Pancreas (tissue), 10 donors: Measurements from ENCODE around the gene DSCAM. TPM values are rescaled to one million over a fixed set of nuclear protein-coding genes. Genes with fewer than 3 reads are reported as not detected.

Experiments used
- ATAC-seq, 4 donors: fragments of 200-7000 bp; cut with Tn5 transposase; one replicate each; pipeline versions ENCODE4 v1.8.0 to v1.9.1; 2020; ENCODE audit warnings: mild to moderate bottlenecking in 4 of 4, moderate library complexity in 4 of 4
- DNase-seq, 6 donors: peaks; one replicate each; pipeline ENCODE4 v3.0.0-alpha.2; 2020
- FAIRE-seq: peaks from 2 replicates; lab custom pipeline; 2012; peaks lifted over from hg19 to GRCh38; lab: Jason Lieb, UNC
- H3K27ac ChIP-seq, 4 donors: fragments of 200-600 bp; sonication (generic); 1 replicate in 3 of 4; 2 replicates in 1 of 4; pipeline versions ENCODE4 v1.5.0 to v1.8.0; 2020
- H3K27me3 ChIP-seq, 4 donors: fragments of 200-600 bp; one replicate each; pipeline ENCODE4 v1.8.0; 2021
- H3K36me3 ChIP-seq, 3 donors: fragments of 200-600 bp; sonication (generic) in 1 of 3; one replicate each; pipeline versions ENCODE4 v1.5.0 to v1.8.0; 2020 to 2021
- H3K4me1 ChIP-seq, 3 donors: fragments of 200-600 bp; one replicate each; pipeline ENCODE4 v1.8.0; 2021
- H3K4me3 ChIP-seq, 4 donors: fragments of 200-600 bp; sonication (generic) in 2 of 4; one replicate each; pipeline versions ENCODE4 v1.5.0 to v1.8.0; 2020 to 2021
- H3K9me3 ChIP-seq, 4 donors: fragments of 200-600 bp; one replicate each; pipeline ENCODE4 v1.8.0; 2021
- WGBS, 2 donors: extraction: QIAGEN DNeasy Blood & Tissue Kit; methylation state at CpG; one replicate each; pipeline ENCODE4 v1.1.7; 2013; 5-methylcytosine and 5-hydroxymethylcytosine counted together
- intact Hi-C, 3 donors: fragments of 100-400 bp; cut with DNase I; formaldehyde crosslinking; loops; one replicate each; pipeline versions ENCODE4 v1.11.1 to v1.14.2; 2022
- polyA plus RNA-seq, 2 donors: library from polyadenylated mRNA; stranded (reverse); fragments of 200-250 nt; gene quantifications; one replicate each; pipeline ENCODE4 v1.2.3, GENCODE V29; 2013
- total RNA-seq, 6 donors: library from RNA; stranded (reverse); fragmentation: NEBNext Ultra II Directional in 4 of 6; extraction: Animal tissue kit (Norgen Biotek cat#: 25700) in 4 of 6; gene quantifications; one replicate each; pipeline versions ENCODE4 v1.2.1 to v1.2.4, GENCODE V29; 2021 to 2023
- TF ChIP-seq, protein P1 (sequence below), 4 donors: fragments of 200-600 bp; sonication (generic) in 3 of 4; IDR thresholded peaks; one replicate each; pipeline versions ENCODE4 v1.5.0 to v1.8.0; 2021; ENCODE audit warnings: antibody characterized with exemption in 4 of 4
- donor health status: healthy with polysubstance abuse.
- donor health status: DM: no; HTN: no; CAD: no; lungs with moderate emphysema.
- donor health status: DM: no; HTN: no; CAD: no.
- donor health status: control.
- donor health status: control.
- donor health status: Bipolar disorder and iron deficiency.
- donor health status: DM: yes; HTN: yes; CAD: no.
- donor health status: DM: no; HTN: no; CAD: no.
- donor health status: DM: no; HTN: no; CAD: no.
- donor health status: DM: yes; HTN: yes; CAD: no.

Gene DSCAM
- total and polyA plus RNA-seq, 8 donors = 0.05 to 0.77 (median 0.14) TPM

- DNase-seq = no peak
- H3K4me3 ChIP-seq = no peak overlapping the region
- H3K9me3 ChIP-seq = no peaks in the 10 kb centered on the region
- intact Hi-C loops = no loop called here
- H3K27ac ChIP-seq = no peak overlapping the region
- H3K36me3 ChIP-seq = no peaks in the 10 kb centered on the region
- no peak for FAIRE-seq
- no peak for ATAC-seq
- H3K4me1 ChIP-seq = no peaks in the 10 kb centered on the region
- TF ChIP-seq, protein P1, sequence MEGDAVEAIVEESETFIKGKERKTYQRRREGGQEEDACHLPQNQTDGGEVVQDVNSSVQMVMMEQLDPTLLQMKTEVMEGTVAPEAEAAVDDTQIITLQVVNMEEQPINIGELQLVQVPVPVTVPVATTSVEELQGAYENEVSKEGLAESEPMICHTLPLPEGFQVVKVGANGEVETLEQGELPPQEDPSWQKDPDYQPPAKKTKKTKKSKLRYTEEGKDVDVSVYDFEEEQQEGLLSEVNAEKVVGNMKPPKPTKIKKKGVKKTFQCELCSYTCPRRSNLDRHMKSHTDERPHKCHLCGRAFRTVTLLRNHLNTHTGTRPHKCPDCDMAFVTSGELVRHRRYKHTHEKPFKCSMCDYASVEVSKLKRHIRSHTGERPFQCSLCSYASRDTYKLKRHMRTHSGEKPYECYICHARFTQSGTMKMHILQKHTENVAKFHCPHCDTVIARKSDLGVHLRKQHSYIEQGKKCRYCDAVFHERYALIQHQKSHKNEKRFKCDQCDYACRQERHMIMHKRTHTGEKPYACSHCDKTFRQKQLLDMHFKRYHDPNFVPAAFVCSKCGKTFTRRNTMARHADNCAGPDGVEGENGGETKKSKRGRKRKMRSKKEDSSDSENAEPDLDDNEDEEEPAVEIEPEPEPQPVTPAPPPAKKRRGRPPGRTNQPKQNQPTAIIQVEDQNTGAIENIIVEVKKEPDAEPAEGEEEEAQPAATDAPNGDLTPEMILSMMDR (IDR thresholded peaks at IDR 0.05) = no peak
- WGBS, 2 donors = 67 to 74% methylated on average over 5 of the region's 5 CpGs
- peaks cover 0 to 3% (median 0%) of the 10 kb centered on the region in 4 donors for H3K27me3 ChIP-seq
Observed at GRCh38 chr21:40723966-40724365, 123.0 kb downstream of the DSCAM start.

- Histone ChIP-seq H3K27me3 (peaks cover 0 to 3% (median 0%) of the 10 kb centered on the region in 4 donors), H3K27ac (no peak overlapping the region), H3K4me1 (no peaks in the 10 kb centered on the region), H3K9me3 (no peaks in the 10 kb centered on the region), H3K4me3 (no peak overlapping the region), H3K36me3 (no peaks in the 10 kb centered on the region)
- ATAC-seq (no peak), FAIRE-seq (no peak), DNase-seq (no peak)
- 76 to 91% methylated on average over 2 of the region's 2 CpGs for WGBS, 2 donors
- TF ChIP-seq, protein P1 (IDR thresholded peaks at IDR 0.05) = no peak
- intact Hi-C loops = no loop called here
Observed at GRCh38 chr21:40723317-40723716, 123.6 kb downstream of the DSCAM start.

- H3K4me3 ChIP-seq = no peak overlapping the region
Observed at GRCh38 chr21:40719615-40720014, 127.3 kb downstream of the DSCAM start.

DNA sequence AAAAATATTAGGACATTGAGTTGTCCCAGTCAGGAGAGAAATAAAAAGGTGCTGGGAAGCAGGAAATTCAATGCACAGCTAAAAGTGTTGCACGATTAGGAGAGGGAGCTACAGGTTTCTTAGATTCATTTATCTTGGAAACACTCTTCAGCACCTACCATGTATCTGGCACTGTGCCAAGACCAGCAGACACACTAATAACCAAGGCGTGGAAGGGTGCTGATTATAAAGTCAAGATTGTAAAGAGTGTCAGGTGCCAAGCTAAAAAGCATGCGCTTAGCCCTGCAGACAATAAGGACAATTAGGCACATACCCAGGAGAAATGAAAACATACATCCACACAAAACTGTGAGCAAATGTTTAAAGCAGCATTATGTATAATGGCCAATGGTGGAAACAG is 129.9 kb downstream of the DSCAM start:
- no peaks in the 10 kb centered on the region for H3K4me1 ChIP-seq
- TF ChIP-seq, protein P1 (IDR thresholded peaks at IDR 0.05) = no peak
- ATAC-seq (no peak), DNase-seq (no peak), FAIRE-seq (no peak)
- H3K36me3 ChIP-seq = no peaks in the 10 kb centered on the region
- H3K9me3 ChIP-seq = no peaks in the 10 kb centered on the region
- intact Hi-C loops = no loop called here
- no peak overlapping the region for H3K4me3 ChIP-seq
- H3K27me3 ChIP-seq = peaks cover 0 to 3% (median 0%) of the 10 kb centered on the region in 4 donors
- H3K27ac ChIP-seq = no peak overlapping the region
- 55% methylated on average over 3 of the region's 3 CpGs for WGBS, 2 donors

More at GRCh38 chr21:40719615-40720014, 127.3 kb downstream of the DSCAM start:
- Histone ChIP-seq H3K9me3 (no peaks in the 10 kb centered on the region), H3K4me1 (no peaks in the 10 kb centered on the region), H3K27me3 (peaks cover 0 to 3% (median 2%) of the 10 kb centered on the region in 4 donors), H3K27ac (no peak overlapping the region), H3K36me3 (no peaks in the 10 kb centered on the region)
- FAIRE-seq (no peak), DNase-seq (no peak), ATAC-seq (no peak)
- intact Hi-C loops = no loop called here
- 62 to 73% methylated on average over 1 of the region's 1 CpG for WGBS, 2 donors
- TF ChIP-seq, protein P1 (IDR thresholded peaks at IDR 0.05) = no peak

- no peak for DNase-seq
- no peak for ATAC-seq
- Histone ChIP-seq H3K4me3 (no peak overlapping the region), H3K36me3 (no peaks in the 10 kb centered on the region), H3K27ac (no peak overlapping the region), H3K27me3 (peaks cover 0 to 3% (median 0%) of the 10 kb centered on the region in 4 donors), H3K9me3 (no peaks in the 10 kb centered on the region), H3K4me1 (no peaks in the 10 kb centered on the region)
- intact Hi-C loops = no loop called here
- WGBS, 2 donors = 59 to 61% methylated on average over 4 of the region's 4 CpGs
- TF ChIP-seq, protein P1 (IDR thresholded peaks at IDR 0.05) = no peak
- FAIRE-seq = no peak
Observed at GRCh38 chr21:40714536-40714935, 132.4 kb downstream of the DSCAM start.
